OCI-LY7 (cell line): ENCODE measurements around the gene ZNF764.

Source experiments
- EZH2phosphoT487 ChIP-seq: fragments of 200-600 bp; sonication (generic); IDR thresholded peaks from 2 replicates; pipeline ENCODE4 v1.6.1; 2018; ENCODE audit warnings: low read depth, borderline replicate concordance, mild to moderate bottlenecking, mixed run types, antibody characterized with exemption, low read length, moderate library complexity, mixed read lengths
- TF ChIP-seq, protein P1 (sequence below): fragments of 200-600 bp; sonication (generic); conservative IDR thresholded peaks from 2 replicates; pipeline ENCODE4 v1.5.1; 2014; ENCODE audit warnings: mild to moderate bottlenecking, antibody characterized with exemption, low read length, moderate library complexity, mixed read lengths

DNA sequence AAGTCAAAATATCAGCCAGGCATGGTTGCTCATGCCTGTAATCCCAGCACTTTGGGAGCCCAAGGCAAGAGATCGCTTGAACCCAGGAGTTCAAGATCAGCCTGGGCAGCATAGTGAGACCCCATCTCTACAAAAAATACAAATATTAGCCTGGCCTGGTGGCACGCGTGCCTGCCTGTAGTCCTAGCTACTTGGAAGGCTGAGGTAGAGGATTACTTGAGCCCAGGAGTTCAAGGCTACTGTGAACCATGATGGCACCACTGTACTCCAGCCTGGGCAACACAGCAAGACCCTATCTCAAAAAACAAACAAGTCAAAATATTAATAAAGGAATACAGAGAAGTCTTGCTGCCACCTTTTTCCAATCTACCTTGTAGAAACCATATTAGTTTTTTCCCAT is 47.8 kb upstream of the ZNF764 start:
- TF ChIP-seq, protein P1, sequence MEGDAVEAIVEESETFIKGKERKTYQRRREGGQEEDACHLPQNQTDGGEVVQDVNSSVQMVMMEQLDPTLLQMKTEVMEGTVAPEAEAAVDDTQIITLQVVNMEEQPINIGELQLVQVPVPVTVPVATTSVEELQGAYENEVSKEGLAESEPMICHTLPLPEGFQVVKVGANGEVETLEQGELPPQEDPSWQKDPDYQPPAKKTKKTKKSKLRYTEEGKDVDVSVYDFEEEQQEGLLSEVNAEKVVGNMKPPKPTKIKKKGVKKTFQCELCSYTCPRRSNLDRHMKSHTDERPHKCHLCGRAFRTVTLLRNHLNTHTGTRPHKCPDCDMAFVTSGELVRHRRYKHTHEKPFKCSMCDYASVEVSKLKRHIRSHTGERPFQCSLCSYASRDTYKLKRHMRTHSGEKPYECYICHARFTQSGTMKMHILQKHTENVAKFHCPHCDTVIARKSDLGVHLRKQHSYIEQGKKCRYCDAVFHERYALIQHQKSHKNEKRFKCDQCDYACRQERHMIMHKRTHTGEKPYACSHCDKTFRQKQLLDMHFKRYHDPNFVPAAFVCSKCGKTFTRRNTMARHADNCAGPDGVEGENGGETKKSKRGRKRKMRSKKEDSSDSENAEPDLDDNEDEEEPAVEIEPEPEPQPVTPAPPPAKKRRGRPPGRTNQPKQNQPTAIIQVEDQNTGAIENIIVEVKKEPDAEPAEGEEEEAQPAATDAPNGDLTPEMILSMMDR: no peak
- no peak for TF ChIP-seq EZH2phosphoT487
